HG03521 (cell line): ENCODE results near the gene PHIP.
"Not testable (repeated sequence)": the region's sequence is repeated elsewhere in the genome, so short reads cannot be mapped to it uniquely, and the experiment has no call there.

ENCODE experiments used
- ATAC-seq: cut with Tn5 transposase; IDR thresholded peaks from one replicate; pipeline ENCODE4 v1.9.1; 2021; ENCODE audit warnings: mild to moderate bottlenecking, moderate library complexity; ENCODE audit not compliant: unreplicated experiment

The PHIP gene

DNA sequence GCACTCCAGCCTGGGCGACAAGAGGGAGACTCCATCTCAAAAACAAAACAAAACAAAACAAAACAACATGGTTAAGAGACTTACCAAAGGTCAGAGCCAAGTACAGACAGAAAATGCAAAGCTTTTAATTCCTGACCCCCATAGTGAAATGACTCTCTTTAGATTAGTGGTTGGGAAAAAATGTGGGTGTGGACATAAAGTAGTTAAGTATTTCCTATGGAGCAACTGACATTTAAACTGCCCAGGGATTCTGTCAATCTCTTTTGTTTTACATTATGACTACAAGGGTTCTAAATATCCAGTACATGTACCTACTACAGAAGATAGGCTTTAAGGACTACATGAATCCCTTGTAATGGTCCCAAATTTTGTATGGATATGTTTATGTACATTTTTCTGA, 135.6 kb downstream of the PHIP start:
- no peak for ATAC-seq

DNA sequence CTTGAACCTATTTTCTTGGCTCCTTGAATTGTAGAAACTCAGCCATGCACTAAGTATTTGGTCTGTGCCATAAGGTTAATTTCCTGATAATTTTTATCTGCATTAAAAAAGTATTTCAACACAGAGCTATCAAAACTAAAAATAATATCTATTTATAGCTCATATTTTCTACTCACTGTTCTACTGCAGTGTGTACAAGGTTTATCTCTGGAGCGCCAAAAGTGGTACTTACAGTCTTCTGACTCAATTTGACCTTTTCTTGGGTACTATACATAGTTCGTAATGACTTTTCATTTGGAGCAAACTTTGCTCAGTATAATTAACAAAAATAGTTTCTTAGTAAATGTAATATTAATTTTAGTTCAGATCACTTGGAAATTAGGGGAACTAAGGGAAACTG, 141.5 kb downstream of the PHIP start:
- no peak for ATAC-seq

DNA sequence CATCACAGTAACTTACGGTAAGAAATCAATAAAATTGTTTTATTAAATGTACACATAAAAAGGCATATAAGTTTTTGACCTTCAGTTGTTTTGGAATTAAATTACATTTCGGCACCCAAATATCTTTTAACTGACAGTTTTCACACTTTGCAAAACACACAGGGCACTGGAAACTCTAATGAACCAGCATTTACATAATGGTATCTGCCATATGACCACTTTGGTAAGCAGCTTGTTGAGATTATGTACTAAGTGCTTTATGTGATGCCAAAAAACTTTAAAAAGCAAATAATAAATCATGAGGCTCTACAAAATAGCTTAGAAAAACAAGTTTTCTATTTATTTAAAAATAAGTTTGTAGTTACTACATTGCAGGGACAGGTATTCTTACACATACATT, 142.5 kb downstream of the PHIP start:
- no peak for ATAC-seq

DNA sequence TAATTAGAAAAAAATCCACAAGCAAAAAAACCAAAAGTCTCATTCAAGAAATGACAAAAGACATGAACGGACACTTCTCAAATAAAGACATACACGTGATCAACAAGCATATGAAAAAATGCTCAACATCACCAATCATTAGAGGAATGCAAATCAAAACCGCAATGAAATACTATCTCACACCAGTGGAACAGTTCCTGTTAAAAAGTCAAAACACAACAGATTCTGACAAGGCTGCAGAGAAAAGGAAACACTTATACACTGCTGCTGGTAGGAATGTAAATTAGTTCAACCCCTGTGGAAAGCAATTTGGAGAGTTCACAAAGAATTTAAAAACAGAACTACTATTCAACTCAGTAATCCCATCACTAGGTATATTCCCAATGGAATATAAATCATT, 152.7 kb downstream of the PHIP start:
- no peak for ATAC-seq

DNA sequence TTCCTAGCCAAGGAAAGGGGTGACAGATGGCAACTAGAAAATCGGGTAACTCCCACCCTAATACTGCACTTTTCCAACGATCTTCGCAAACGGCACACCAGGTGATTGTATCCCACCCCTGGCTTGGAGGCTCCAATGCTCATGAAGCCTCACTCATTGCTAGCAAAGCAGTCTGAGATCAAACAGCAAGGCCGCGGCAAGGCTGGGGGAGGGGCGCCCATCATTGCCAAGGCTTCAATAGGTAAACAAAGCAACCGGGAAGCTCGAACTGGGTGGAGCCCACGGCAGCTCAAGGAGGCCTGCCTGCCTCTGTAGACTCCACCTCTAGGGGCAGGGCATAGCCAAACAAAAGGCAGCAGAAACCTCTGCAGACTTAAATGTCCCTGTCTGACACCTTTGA, 156.9 kb downstream of the PHIP start:
- ATAC-seq, result not testable (repeated sequence)

DNA sequence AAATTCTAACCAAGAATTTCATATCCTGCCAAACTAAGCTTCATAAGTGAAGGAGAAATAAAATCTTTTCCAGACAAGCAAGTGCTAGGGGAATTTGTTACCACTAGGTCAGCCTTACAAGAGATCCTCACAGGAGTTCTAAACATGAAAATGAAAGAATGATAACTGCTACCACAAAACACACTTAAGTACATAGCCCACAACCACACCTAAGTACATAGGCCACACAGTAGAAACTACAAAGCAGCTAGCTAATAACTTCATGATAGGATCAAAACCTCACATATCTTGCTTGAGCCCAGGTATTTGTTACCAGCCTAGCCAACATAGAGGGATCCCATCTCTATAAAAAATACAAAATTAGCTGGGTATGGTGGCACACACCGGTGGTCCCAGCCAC, 160.3 kb downstream of the PHIP start:
- ATAC-seq, result no peak

DNA sequence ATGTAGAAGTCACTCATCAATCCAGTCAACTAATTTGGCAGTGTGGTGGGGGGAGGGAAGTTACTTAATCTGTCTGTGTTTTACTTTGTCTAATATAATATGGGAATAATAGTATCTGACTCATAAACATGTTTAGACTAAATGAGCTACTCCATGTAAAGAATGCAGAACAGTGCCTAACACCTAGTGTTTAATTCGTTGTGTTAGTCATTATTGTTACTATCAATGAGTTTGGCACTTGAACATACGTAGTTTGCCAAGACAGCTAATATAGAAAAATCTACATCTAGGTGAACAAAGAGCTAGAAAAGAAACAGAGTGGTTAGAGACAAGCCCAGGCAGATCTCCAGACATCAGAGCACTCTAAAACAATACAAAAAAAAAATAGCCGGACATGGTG, 161.6 kb downstream of the PHIP start:
- no peak for ATAC-seq

DNA sequence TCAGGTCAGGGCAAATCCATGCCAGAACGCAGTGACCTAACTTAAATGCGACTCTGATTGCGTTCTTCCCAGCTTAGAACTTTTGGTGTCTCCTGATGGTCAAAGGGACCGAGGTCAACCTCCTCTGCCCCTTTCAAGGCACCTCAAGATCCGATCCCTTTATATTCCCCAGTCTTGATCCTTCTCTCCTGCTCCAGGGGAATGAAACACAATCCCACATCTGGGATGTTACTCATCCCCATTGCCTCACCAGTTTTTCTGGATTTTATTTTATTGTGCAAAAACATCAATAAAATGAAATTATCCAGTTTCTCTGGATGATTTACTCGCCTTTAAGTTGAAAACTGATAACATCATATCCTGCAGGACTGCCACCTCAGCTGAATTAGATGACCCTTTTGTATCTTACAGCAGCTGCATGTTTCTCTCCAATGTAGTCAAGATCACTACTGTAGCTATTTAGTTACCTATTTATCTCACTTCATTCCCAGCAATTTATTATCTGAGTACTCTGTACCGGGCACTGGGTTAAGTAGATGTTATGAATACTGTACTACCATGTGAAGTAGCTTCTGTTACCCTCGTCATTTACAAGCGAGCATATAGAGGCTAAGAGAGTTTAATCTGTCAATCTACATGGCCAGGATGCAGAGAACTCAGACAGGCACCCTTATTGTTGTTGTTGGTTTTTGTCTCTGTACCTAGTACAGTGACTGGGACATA, 166.7 kb downstream of the PHIP start:
- no peak for ATAC-seq

DNA sequence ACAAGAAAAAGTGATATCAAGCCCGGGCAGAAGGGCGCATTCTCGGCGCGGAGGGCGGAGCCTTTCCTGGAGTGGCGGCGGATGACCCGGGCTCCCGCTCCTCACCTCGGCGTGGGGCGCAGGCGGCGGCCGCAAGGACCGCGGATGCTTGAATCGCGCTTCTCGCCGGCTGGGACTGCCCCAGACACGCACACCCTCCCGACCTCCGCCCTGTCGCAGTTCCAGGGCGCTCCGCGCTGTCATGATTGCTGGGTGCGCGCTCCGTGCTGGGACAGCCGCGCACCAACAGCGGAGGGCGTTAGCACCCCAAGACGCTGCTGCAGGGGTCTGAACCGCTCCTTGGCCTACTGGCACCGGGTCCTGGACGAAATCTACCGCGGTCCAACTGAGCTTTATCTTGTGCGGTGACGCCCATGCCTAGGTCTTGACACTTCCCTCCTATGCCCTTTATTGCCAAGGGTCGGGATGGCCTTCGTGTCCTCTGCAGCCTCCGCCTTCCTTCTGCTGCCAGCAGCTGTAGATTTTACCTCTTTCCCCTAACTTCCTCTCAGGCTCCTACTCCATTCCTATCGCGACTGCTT, 167.4 kb downstream of the PHIP start:
- peak; percentile 45 for ATAC-seq

DNA sequence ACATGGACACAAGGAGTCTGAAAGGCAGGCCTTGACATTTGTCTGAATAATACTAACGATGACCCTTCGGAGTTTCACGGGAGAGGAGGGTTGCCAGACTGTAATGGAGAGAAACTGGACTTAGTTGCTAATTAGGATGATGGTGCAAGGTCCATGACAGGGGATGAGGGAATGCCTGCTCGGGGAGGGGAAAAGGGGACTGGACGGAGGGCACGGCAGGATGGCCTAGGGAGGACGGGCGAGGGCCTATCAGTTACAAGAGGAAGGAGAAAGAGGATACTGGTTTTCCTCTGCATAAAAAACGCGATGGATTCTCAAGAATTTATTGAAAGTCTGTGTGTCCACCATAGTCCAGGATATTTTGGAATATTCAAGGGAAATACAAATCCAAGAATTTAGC, 168.0 kb downstream of the PHIP start:
- no peak for ATAC-seq

DNA sequence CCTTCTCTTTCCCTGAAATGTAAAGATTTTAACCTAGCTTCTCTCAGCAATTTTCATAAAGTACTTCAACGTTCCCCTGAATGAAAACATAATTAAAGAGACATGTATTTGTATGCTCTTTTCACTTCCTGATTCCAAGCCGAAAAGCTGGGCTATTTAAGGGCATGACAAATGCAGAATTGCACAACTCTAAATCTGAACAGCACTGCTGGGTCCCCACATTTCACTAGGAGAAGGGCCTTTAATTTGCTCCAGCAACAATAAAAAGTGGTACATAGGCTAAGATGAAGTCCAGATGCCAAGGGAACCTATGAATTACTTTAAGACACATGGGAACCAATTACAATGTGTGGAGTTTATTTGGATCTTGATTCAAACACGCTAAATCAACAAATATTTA, 168.7 kb downstream of the PHIP start:
- ATAC-seq, result no peak

DNA sequence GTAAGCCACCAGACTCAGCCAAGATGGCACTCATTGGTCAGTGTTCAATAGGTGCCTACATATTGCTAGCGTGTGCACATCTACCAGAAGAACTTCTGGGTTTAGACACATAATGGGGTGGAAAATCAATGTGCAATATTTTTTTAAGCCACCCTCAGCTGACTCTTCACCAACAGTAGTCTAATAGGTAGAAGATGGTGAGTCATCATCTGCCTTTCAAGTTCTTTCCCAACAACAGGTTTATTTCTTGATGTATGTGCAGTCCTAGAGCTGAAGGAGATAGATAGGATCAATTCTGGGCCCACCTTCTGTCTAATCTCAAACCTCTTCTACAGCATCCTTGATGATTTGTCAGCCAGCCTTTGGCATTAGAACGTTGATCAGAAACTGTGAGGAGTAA, 169.4 kb downstream of the PHIP start:
- ATAC-seq, result no peak

DNA sequence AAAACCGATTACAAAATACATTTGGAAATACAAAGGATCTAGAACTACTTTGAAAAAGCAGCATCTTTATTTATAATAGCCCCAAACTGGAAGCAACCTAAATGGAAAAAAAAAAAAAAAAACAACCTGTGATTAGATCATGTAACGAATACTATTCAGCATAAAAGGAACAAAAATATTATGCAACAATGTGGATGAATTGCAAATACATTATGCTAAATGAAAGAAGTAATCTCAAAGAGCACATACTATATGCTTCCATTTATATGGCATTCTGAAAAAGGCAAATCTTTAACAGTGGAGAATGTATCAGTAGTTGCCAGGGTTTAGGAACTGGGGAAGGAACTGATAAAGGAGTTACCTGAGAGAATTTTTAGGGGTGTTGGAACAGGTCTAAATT, 181.8 kb downstream of the PHIP start:
- no peak for ATAC-seq

DNA sequence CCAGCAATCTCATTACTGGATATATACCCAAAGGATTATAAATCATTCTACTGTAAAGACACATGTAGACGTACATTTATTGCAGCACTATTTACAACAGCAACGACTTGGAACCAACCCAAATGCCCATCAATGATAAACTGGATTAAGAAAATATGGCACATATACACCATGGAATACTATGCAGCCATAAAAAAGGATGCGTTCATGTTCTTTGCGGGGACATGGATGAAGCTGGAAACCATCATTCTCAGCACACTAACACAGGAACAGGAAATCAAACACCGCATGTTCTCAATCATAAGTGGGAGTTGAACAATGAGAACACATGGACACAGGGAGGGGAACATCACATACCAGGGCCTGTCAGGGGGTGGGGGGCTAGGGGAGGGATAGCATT, 188.2 kb downstream of the PHIP start:
- not testable (repeated sequence) for ATAC-seq
